HL-60 (cell line): ENCODE results near the gene CPTP.

Experiments used
- DNase-seq, 2 experiments: peaks; one replicate each; pipeline ENCODE4 v3.0.0-alpha.2; 2010 to 2020; ENCODE audit warnings: low read depth in 1 of 2, low spot score in 1 of 2
- H3K27ac ChIP-seq: fragments of 250-450 bp; sonication (Bioruptor Pico); replicated peaks from 2 replicates; pipeline ENCODE4 v1.5.1; 2020; ENCODE audit warnings: mild to moderate bottlenecking, moderate library complexity
- H3K27me3 ChIP-seq: fragments of 250-450 bp; sonication (Bioruptor Pico); 2 replicates; pipeline ENCODE4 v1.5.1; 2021; ENCODE audit warnings: mild to moderate bottlenecking, moderate library complexity; ENCODE audit not compliant: insufficient read depth, poor library complexity, severe bottlenecking
- H3K4me3 ChIP-seq: replicated peaks from 2 replicates; pipeline ENCODE4 v1.5.1; 2011; ENCODE audit warnings: mild to moderate bottlenecking, control low read depth, low read length; ENCODE audit not compliant: insufficient read depth
- CTCF ChIP-seq: IDR thresholded peaks from one replicate; pipeline ENCODE4 v1.5.1; 2011; ENCODE audit warnings: low read length, control low read depth, inconsistent platforms; ENCODE audit not compliant: insufficient read depth
- GABPA ChIP-seq: IDR thresholded peaks from 2 replicates; pipeline ENCODE4 v1.6.1; 2012; ENCODE audit warnings: low read depth
- POLR2AphosphoS5 ChIP-seq: IDR thresholded peaks from 2 replicates; pipeline ENCODE4 v1.6.1; 2012; ENCODE audit warnings: low read depth
- SPI1 ChIP-seq: IDR thresholded peaks from 2 replicates; pipeline ENCODE4 v1.6.1; 2012; ENCODE audit warnings: low read depth, mild to moderate bottlenecking, borderline replicate concordance
- TF ChIP-seq, protein P1 (sequence below): IDR thresholded peaks from 2 replicates; pipeline ENCODE4 v1.6.1; 2012; ENCODE audit warnings: low read depth; ENCODE audit not compliant: insufficient replicate concordance

The CPTP gene

DNA sequence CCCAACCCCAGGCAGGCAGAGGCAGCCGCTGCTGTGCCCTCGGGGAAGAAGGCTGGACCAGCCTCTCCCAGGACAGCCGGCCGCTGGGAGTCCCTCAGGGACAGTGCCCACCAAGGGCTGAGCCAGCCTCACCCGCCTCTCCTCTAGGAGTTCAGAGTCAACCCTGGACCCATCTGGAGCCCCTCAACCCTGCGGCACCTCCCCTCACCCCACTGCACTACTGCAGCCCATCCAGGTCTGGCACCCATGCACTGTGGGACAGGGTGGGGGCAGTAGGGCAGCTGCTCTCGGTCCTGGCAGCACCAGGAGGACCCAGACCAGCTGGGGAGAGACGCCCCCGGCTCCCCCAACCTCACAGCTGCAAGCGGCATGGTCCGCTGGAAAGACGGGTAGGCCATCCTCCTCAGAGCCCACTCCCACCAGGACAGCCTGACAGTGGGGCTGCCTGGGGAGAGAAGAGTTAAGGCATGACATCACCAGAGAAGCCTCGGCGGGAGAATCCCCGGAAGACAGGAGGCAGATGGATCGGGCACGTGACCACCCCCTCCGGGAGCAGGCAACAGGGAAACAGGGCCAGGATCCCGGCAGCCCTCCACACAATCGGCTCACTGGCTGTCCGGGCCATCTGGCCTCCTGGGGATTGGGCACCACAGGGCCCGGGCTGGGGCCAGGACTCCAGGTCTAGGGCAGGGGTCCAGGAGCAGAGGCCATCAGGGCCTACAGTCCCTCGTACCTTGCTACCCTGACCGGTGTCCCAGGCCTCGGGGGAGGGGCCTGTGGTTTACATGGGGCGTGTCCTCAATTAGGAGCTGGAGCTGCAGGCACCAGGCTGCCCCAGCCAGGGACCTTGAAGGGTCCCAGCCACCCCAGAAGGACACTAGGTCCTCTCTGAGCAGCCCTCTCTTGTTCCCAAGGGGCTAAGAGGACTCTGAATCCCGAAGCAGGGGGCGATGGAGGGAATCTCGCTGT lies 20.0 kb upstream of the CPTP start:
- TF ChIP-seq GABPA = no peak
- TF ChIP-seq POLR2AphosphoS5 = no peak
- no peak for TF ChIP-seq CTCF
- TF ChIP-seq, protein P1, sequence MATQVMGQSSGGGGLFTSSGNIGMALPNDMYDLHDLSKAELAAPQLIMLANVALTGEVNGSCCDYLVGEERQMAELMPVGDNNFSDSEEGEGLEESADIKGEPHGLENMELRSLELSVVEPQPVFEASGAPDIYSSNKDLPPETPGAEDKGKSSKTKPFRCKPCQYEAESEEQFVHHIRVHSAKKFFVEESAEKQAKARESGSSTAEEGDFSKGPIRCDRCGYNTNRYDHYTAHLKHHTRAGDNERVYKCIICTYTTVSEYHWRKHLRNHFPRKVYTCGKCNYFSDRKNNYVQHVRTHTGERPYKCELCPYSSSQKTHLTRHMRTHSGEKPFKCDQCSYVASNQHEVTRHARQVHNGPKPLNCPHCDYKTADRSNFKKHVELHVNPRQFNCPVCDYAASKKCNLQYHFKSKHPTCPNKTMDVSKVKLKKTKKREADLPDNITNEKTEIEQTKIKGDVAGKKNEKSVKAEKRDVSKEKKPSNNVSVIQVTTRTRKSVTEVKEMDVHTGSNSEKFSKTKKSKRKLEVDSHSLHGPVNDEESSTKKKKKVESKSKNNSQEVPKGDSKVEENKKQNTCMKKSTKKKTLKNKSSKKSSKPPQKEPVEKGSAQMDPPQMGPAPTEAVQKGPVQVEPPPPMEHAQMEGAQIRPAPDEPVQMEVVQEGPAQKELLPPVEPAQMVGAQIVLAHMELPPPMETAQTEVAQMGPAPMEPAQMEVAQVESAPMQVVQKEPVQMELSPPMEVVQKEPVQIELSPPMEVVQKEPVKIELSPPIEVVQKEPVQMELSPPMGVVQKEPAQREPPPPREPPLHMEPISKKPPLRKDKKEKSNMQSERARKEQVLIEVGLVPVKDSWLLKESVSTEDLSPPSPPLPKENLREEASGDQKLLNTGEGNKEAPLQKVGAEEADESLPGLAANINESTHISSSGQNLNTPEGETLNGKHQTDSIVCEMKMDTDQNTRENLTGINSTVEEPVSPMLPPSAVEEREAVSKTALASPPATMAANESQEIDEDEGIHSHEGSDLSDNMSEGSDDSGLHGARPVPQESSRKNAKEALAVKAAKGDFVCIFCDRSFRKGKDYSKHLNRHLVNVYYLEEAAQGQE = no peak
- no peak for TF ChIP-seq SPI1
- Histone ChIP-seq H3K4me3 (no peak overlapping the region), H3K27ac (peak overlapping the region; percentile 56), H3K27me3 (no peaks in the 10 kb centered on the region)
- no peak for DNase-seq

DNA sequence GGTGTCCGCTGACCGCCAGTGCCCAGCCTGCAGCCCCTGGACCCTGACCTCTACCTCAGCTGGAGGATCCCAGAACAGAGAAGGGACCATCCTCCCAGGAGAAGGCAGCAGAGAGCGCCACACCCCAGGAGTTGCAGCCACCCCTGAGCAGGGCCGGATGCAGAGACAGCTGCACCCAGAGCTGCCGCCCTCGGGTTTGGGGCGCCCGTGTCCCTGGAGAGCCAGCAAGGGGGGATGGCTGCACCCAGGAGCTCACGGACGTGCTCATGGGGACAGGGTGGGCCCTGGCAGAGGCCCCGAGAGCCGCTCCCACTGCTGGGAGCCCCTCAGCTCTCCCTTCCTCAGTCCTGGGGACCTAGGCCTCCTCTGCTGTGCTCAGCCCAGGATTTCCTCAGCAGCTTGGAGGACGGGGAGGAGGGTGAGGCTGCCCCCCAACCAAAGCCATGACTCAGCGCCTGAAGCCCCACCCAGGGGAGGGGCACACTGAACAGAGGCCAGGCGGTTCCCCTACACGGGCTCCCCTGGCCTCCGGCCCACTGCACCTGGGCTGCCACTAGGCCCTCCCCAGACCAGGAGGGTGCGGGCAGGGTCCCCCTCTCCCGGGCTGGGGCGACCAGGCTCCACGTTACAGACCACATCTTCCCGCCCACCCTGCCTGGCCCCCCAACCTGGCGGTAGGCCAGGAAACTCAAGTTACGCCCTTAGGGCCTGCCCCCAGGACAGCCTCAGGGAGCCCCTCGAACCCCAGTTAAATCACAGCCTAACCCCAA lies 19.1 kb upstream of the CPTP start:
- no peaks in the 10 kb centered on the region for H3K27me3 ChIP-seq
- H3K27ac ChIP-seq = peak overlapping the region; percentile 56
- TF ChIP-seq SPI1 (no peak), CTCF (no peak), POLR2AphosphoS5 (no peak), GABPA (no peak)
- TF ChIP-seq, protein P1 = no peak
- peak; percentile 64 to 89 for DNase-seq
- H3K4me3 ChIP-seq = peak overlapping the region; percentile 73

DNA sequence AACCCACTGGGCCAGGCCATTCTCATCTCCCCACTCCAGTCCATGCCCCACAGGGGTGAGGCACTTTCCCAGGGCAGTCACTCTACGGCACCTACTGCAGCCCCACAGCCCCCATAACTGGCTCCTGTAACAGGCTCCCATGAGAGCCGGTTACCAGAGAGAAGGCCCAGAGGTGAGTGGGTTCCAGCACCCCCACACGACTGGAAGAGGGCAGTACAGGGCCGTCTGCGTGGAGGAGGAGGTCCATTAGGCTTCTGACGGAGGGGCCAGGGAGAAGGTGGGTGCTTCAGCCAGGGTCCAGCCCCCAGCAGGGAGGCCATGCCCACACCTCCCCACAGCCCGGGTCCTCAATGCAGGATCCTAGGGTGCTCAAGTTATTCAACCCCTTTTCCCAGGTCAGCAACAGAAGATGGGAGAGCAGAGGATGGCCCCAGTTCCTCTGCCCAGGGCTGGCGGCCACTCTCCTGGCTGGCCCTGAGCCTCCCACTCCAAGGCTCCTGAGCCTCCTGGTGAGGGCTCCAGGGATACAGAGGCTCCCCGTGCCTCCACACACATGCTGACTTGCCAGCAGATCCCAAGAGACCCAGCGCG lies 18.4 kb upstream of the CPTP start:
- TF ChIP-seq POLR2AphosphoS5 (no peak), CTCF (no peak), SPI1 (no peak), GABPA (no peak)
- TF ChIP-seq, protein P1 = no peak
- peak overlapping the region; percentile 73 for H3K4me3 ChIP-seq
- DNase-seq = peak in 1 of 2 experiments; percentile 39

More for the DNA sequence above, 18.4 kb upstream of the CPTP start:
- Histone ChIP-seq H3K27ac (peak overlapping the region; percentile 56), H3K27me3 (no peaks in the 10 kb centered on the region)
